ENCODE results near the gene TECPR1. TPM values are rescaled to one million over a fixed set of nuclear protein-coding genes. Genes with fewer than 3 reads are reported as not detected.
A peak's percentile ranks its signal among the peaks of the same experiment; 100 is the strongest.

Gene TECPR1
- total RNA-seq, 1 donor from 2014 or later = 25.3 TPM

DNA sequence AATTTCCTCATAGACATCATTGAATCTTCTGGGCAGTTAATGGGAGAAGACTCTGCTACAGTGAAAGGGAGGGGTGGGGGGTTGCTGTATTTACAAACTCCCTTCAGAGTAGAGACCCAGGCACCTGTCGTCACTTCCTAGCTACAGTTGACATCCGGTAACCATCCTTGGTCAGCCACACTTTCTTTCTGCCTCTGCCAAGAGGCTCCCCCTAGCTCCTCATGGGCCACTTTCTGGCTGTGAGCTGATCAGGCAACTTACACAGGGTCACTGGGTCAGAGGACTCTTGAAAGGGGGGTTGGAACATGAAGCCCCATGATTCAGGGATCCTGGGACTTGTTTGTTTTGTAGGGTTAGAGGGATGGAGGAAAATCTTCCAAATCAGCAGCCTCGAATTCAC is 1.2 kb downstream of the TECPR1 start:
- FAIRE-seq = no peak

DNA sequence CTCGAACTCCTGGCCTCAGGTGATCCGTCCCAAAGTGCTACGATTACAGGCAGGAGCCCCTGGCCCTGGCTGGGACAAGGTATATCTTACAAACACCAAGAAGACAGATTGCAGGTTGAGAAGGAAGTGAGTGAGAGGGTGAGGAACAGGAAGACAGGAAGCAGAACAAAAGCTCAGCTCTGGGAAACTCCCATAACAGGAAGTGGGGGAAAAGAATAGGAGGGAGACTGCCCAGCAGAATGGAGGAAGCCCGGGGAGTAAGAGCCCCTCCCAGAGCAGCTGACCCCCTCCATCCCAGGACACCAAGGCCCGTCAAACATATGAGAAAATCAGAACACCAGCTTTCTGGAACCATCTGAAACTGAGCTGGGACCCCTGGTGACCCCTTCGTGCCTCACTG is 2.9 kb downstream of the TECPR1 start:
- FAIRE-seq = no peak

More for the DNA sequence above, 1.2 kb downstream of the TECPR1 start:
- DNase-seq (ENCODE audit: low spot score in 2 of 2) = peak in 1 of 2 donors; percentile 7

DNA sequence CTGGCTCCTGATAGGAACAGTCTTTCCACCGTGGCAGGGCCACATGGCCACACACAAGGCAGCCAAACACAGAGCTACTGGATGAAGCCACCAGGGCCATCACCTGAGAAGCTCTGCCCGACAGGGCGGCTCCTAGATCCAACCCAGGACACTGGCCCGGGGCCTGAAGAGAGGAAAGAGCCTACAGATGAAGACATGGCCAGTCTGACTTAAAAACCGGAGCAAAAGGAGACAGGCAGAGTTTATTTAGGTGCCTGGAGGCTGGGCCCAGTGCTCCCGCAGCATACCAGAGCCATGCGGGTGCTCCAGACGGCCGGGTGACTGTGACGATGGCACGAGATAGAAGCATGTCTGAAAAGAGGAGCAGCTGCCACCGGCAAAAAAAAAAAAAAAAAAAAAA is 3.9 kb downstream of the TECPR1 start:
- no peak for DNase-seq (ENCODE audit: low spot score in 2 of 2)
- no peak for FAIRE-seq

More for the DNA sequence above, 2.9 kb downstream of the TECPR1 start:
- DNase-seq (ENCODE audit: low spot score in 2 of 2) = peak in 1 of 2 donors; percentile 11

GRCh38 chr7:98244871-98245270 is 7.2 kb downstream of the TECPR1 start:
- no peak for DNase-seq (ENCODE audit: low spot score in 2 of 2)
- no peak for FAIRE-seq

- FAIRE-seq (no peak), DNase-seq (ENCODE audit: low spot score in 2 of 2) (no peak)
Observed at GRCh38 chr7:98242934-98243333, 9.1 kb downstream of the TECPR1 start.

GRCh38 chr7:98242342-98242741 is 9.7 kb downstream of the TECPR1 start:
- FAIRE-seq = no peak

GRCh38 chr7:98241674-98242241 is 10.3 kb downstream of the TECPR1 start:
- DNase-seq (ENCODE audit: low spot score in 2 of 2) (no peak), FAIRE-seq (no peak)

More at GRCh38 chr7:98242342-98242741, 9.7 kb downstream of the TECPR1 start:
- no peak for DNase-seq (ENCODE audit: low spot score in 2 of 2)

DNA sequence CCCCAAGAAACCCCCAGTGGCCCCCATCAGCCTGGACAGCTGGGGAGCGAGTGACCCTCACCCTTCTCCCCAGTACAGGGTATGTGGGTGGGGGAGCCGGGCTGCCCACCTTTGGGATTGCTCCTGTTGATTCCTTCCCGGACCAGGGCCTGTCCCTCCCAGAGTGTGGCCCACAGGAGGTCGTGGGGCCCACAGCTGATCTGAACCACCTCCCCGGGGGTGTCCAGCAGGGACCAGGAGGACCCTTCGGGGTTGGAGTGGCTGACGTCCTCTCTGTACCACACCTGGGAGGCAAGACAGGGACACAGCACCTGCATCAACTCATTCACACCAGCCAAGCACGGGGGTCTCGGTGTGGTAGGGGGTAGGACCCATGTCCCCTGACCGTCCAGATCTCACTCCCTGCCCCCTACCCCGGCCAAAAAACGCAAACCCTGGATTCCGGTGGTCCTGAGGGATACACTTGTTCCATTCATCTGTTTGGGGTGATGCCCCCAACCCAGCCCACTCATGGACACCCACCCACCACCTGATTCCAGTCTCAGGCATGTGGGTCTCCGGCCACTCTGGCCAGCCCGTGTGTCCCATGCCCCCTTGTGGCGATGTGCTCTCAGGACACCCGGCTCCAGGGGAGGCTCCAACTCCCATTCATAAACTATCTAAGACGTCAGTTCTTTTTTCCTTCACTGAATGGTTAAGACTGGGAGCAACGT is 10.9 kb downstream of the TECPR1 start:
- DNase-seq (ENCODE audit: low spot score in 2 of 2) = peak in 1 of 2 donors; percentile 79

DNA sequence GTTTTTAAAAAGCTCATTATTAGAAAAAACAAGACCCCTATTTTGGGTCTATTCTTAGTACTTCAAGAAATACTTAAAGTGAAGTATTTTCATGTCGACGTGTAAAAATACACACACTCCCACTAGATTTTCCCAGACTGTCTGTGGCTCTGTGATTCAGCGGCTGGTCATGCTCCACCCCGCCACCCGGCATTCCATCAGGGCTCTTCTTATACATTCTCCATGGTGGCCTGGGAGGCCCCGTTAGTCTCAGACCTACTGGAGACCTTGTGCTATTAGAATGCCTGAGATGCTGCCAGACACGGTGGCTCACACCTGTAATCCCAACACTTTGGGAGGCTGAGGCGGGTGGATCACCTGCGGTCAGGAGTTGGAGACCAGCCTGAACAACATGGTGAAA is 13.1 kb downstream of the TECPR1 start:
- FAIRE-seq (no peak), DNase-seq (ENCODE audit: low spot score in 2 of 2) (no peak)

More for the DNA sequence above, 10.9 kb downstream of the TECPR1 start:
- FAIRE-seq = no peak

GRCh38 chr7:98238076-98238475 is 14.0 kb downstream of the TECPR1 start:
- no peak for FAIRE-seq
- DNase-seq (ENCODE audit: low spot score in 2 of 2) = no peak

- DNase-seq (ENCODE audit: low spot score in 2 of 2) (no peak), FAIRE-seq (no peak)
Observed at GRCh38 chr7:98236355-98237185, 15.5 kb downstream of the TECPR1 start.

GRCh38 chr7:98235901-98236300 is 16.1 kb downstream of the TECPR1 start:
- FAIRE-seq = no peak
- DNase-seq (ENCODE audit: low spot score in 2 of 2) = no peak

DNA sequence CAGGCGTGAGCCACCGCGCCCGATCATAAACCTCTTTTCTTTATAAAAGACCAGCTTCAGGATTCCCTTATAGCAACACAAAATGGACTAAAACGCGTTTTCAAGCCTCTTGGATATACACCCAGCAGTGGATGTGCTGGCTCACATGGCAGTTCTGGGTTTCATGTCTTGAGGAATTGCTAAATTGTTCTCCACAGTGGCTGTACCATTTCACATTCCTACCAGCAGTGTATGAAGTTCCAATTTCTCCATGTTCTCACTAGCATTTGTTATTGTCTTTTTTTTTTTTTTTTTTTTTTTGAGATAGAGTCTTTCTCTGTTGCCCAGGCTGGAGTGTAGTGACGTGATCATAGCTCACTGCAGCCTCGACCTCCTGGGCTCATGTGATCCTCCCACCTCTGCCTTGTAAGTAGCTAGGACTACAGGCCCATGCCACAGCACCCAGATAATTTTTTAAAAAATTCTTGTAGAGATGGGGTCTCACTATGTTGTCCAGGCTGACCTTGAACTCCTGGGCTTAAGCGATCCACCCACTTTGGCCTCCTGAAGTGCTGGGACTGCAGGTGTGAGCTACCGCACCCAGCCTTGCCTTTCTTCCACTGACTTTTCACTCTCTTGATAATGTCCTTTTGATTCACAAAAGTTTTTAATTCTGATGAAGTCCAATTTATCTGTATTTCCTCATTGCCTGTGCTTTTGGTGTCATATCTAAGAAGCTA is 17.4 kb downstream of the TECPR1 start:
- FAIRE-seq (no peak), DNase-seq (ENCODE audit: low spot score in 2 of 2) (no peak)

- FAIRE-seq = no peak
- DNase-seq (ENCODE audit: low spot score in 2 of 2) = no peak
Observed at GRCh38 chr7:98233219-98234070, 18.6 kb downstream of the TECPR1 start.

GRCh38 chr7:98232799-98233198 is 19.2 kb downstream of the TECPR1 start:
- no peak for FAIRE-seq
- DNase-seq (ENCODE audit: low spot score in 2 of 2) = no peak

DNA sequence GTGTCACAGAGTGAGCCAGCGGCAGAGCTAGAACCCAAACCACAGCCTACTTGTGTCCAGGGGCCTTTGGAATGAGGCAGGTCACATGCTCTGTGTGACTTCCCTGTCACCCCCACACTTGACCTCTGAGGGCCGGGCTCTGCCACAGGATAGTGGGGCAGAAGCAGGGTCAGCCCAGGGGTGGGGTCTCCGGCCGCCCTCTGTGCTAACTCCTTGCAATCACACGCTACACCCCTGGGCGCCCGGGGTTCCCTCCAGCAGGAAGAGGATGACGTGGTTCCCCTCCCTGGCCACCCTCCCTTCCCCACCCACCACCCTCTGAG is 19.8 kb downstream of the TECPR1 start:
- no peak for FAIRE-seq
- DNase-seq (ENCODE audit: low spot score in 2 of 2) = no peak

DNA sequence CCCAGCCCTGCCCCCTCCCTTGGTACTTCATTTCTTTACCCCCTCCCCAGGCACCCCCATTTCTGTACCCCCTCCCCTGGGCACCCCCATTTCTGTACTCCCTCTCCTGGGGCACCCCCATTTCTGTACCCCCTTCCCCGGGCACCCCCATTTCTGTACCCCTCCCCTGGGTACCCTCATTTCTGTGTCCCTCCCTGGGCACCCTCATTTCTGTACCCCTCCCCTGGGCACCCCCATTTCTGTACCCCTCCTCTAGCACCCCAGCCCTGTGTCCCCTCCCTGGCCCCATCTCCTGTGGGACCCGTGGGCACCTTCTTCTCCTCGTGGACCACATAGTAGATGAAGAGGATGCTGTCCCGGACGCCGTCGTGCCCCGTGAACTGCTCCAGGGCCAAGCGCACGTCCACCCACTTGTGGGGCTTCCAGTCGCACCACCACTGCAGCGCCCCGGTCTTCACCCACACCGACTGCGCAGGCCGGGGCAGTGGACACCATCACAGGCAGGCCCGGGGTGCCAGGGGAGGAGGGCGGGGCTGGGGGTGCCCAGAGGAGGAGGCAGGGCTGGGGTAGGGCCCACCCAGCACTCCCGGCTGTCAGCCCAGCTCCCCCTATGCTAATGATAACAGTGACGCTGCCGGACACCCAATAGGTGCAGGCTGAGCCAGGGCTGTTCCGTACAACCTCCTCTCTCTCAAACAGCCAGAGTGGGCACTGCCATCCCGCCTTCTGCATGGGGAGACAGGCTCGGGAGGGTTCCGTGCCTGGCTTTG is 20.4 kb downstream of the TECPR1 start:
- FAIRE-seq (no peak), DNase-seq (ENCODE audit: low spot score in 2 of 2) (no peak)

DNA sequence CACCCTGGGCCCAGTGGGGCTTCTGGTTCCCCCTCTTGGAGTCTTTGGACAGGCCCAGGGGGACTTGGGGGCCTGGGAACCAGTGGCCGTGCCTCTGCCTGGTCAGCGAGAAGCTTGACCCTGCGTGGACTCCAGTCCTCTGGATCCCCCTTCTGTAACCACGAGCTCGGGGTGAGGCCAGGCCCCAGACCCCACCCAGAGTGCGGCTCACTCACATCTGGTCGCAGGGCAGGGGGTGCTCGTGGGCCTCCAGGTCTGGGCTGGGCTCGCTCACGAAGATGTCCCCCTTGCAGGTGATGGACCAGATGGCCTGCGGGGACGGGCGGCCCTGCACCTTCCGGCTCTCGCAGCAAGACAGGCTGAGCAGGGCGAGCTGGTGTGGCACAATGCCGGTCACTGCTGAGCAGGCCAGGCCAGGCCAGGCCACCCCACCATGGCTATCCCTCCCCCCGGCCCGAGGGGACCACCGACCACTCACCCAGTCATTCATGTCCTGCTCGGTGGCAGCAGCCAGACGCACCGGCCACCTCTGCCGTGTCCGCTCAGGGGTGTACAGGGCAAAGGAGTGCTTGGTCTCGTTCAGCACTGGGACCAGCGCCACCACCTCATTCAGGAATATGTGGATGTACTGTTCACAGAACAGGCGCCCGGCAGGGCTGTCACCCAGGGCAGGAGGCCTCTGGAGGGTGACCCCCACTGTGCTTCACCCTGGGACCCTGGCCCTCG is 21.1 kb downstream of the TECPR1 start:
- DNase-seq (ENCODE audit: low spot score in 2 of 2) (no peak), FAIRE-seq (no peak)
